ENCODE results near the gene FMNL3.

FMNL3 gene

GRCh38 chr12:49588721-49589516, 118.3 kb downstream of the FMNL3 start:
- DNase-seq = peak; percentile 10 to 37

GRCh38 chr12:49588281-49588680, 118.9 kb downstream of the FMNL3 start:
- DNase-seq = peak in 1 of 2 experiments; percentile 37

GRCh38 chr12:49587174-49587908, 119.9 kb downstream of the FMNL3 start:
- DNase-seq = no peak
